CD14-positive monocyte (primary cell): ENCODE measurements around the gene ATG3. TPM values are rescaled to one million over a fixed set of nuclear protein-coding genes. Genes with fewer than 3 reads are reported as not detected.

ENCODE experiments used
- DNase-seq, 3 donors: peaks; one replicate each; pipeline ENCODE4 v3.0.0-alpha.2; 2011 to 2022
- H2AFZ ChIP-seq: 2 replicates; pipeline ENCODE4 v1.6.0; 2012; ENCODE audit warnings: mild to moderate bottlenecking, low read depth, low read length, inconsistent platforms; ENCODE audit not compliant: insufficient read depth, poor library complexity, severe bottlenecking
- H3K27ac ChIP-seq, 2 donors: 1 replicate in 1 of 2; 2 replicates in 1 of 2; pipeline ENCODE4 v1.5.1; 2012 to 2013; ENCODE audit warnings: low read length in 2 of 2, control low read depth in 1 of 2, inconsistent platforms in 1 of 2, low read depth in 1 of 2, mild to moderate bottlenecking in 1 of 2
- H3K27me3 ChIP-seq, 2 donors: one replicate each; pipeline versions ENCODE4 v1.6.0 to v1.6.1; 2011 to 2013; ENCODE audit warnings: low read length in 2 of 2; ENCODE audit not compliant: control insufficient read depth in 2 of 2, insufficient read depth in 2 of 2
- H3K36me3 ChIP-seq, 2 donors: replicated peaks in 1 of 2; 1 replicate in 1 of 2; 2 replicates in 1 of 2; pipeline versions ENCODE4 v1.5.1 to v1.6.1; 2012 to 2013; ENCODE audit warnings: low read length in 2 of 2, control low read depth in 1 of 2, inconsistent platforms in 1 of 2, mild to moderate bottlenecking in 1 of 2; ENCODE audit not compliant: insufficient read depth in 2 of 2, control insufficient read depth in 1 of 2
- H3K4me1 ChIP-seq, 2 donors: 1 replicate in 1 of 2; 2 replicates in 1 of 2; pipeline versions ENCODE4 v1.5.1 to v1.6.1; 2012 to 2013; ENCODE audit warnings: low read length in 2 of 2, control low read depth in 1 of 2, inconsistent platforms in 1 of 2, mild to moderate bottlenecking in 1 of 2, moderate library complexity in 1 of 2; ENCODE audit not compliant: insufficient read depth in 2 of 2, control insufficient read depth in 1 of 2
- H3K4me2 ChIP-seq: replicated peaks from 2 replicates; pipeline ENCODE3; 2012; ENCODE audit warnings: low read length, moderate library complexity, mild to moderate bottlenecking; ENCODE audit not compliant: poor library complexity, severe bottlenecking; ENCODE audit errors: extremely low read depth
- H3K4me3 ChIP-seq, 3 experiments: fragments of 200-600 bp in 1 of 3; sonication (generic) in 1 of 3; replicated peaks in 1 of 3; 1 replicate in 2 of 3; 2 replicates in 1 of 3; pipeline ENCODE4 v1.5.1; 2011 to 2013; ENCODE audit warnings: low read length in 3 of 3, mild to moderate bottlenecking in 3 of 3, control low read depth in 2 of 3, low read depth in 2 of 3, inconsistent platforms in 1 of 3, moderate library complexity in 1 of 3
- H3K79me2 ChIP-seq: 2 replicates; pipeline ENCODE4 v1.6.0; 2012; ENCODE audit warnings: mild to moderate bottlenecking, control low read depth, inconsistent platforms, low read length, moderate library complexity; ENCODE audit not compliant: insufficient read depth
- H3K9ac ChIP-seq: 2 replicates; pipeline ENCODE4 v1.6.0; 2017; ENCODE audit warnings: low read length, mild to moderate bottlenecking; ENCODE audit not compliant: insufficient read depth, poor library complexity, severe bottlenecking
- H3K9me3 ChIP-seq, 2 donors: replicated peaks in 1 of 2; 1 replicate in 1 of 2; 2 replicates in 1 of 2; pipeline versions ENCODE4 v1.5.1 to v1.6.1; 2012 to 2013; ENCODE audit warnings: low read length in 2 of 2, control low read depth in 1 of 2; ENCODE audit not compliant: control insufficient read depth in 1 of 2, insufficient read depth in 1 of 2
- H4K20me1 ChIP-seq: 2 replicates; pipeline ENCODE4 v1.6.0; 2012; ENCODE audit warnings: mild to moderate bottlenecking, low read length, control low read depth, moderate library complexity; ENCODE audit not compliant: insufficient read depth
- H3K27ac Mint-ChIP-seq, 7 donors: one replicate each; pipeline ENCODE4 v1.8.0; 2020; ENCODE audit warnings: mild to moderate bottlenecking in 7 of 7, mixed read lengths in 7 of 7, moderate library complexity in 6 of 7, inconsistent platforms in 2 of 7
- H3K27me3 Mint-ChIP-seq, 3 donors: one replicate each; pipeline ENCODE4 v1.8.0; 2021 to 2022; ENCODE audit warnings: low read depth in 3 of 3, mild to moderate bottlenecking in 3 of 3, mixed read lengths in 3 of 3, moderate library complexity in 3 of 3, inconsistent platforms in 1 of 3
- H3K36me3 Mint-ChIP-seq, 2 donors: one replicate each; pipeline ENCODE4 v1.8.0; 2020; ENCODE audit warnings: mixed read lengths in 2 of 2, inconsistent platforms in 1 of 2, mild to moderate bottlenecking in 1 of 2
- H3K4me1 Mint-ChIP-seq: one replicate; pipeline ENCODE4 v1.8.0; 2020; ENCODE audit warnings: mild to moderate bottlenecking, mixed read lengths
- H3K4me3 Mint-ChIP-seq, 2 donors: one replicate each; pipeline ENCODE4 v1.8.0; 2020; ENCODE audit warnings: mild to moderate bottlenecking in 2 of 2, mixed read lengths in 2 of 2, moderate library complexity in 1 of 2
- H3K9me3 Mint-ChIP-seq, 7 donors: one replicate each; pipeline ENCODE4 v1.8.0; 2020 to 2022; ENCODE audit warnings: mixed read lengths in 7 of 7, mild to moderate bottlenecking in 6 of 7, moderate library complexity in 6 of 7, inconsistent platforms in 2 of 7
- WGBS: methylation state at CpG from one replicate; pipeline ENCODE4 v1.1.5; 2013; ENCODE audit warnings: missing lambda C conversion rate; ENCODE audit not compliant: insufficient coverage; 5-methylcytosine and 5-hydroxymethylcytosine counted together
- intact Hi-C, 2 donors: fragments of 100-400 bp; cut with micrococcal nuclease; formaldehyde crosslinking; loops; one replicate each; pipeline versions ENCODE4 v1.15.0 to v1.15.1; 2023
- polyA plus RNA-seq, 3 donors: library from polyadenylated mRNA; depleted of rRNA in 1 of 3; unstranded in 2 of 3; stranded (reverse) in 1 of 3; fragments of 300-500 nt in 2 of 3; fragments of >200 nt in 1 of 3; fragmentation: Illumina TruSeq in 2 of 3; gene quantifications; 1 replicate in 2 of 3; 2 replicates in 1 of 3; pipeline ENCODE4 v1.2.3, GENCODE V29; 2012 to 2021
- TF ChIP-seq, protein P1 (sequence below): fragments of 200-600 bp; IDR thresholded peaks from one replicate; pipeline ENCODE4 v1.8.0; 2022; ENCODE audit warnings: antibody characterized with exemption, mild to moderate bottlenecking

Gene ATG3
- polyA plus RNA-seq, 3 donors, result 99.8 to 288 (median 226) TPM

- Histone ChIP-seq H3K9me3 (no peaks in the 10 kb centered on the region), H3K79me2 (no peaks in the 10 kb centered on the region), H3K36me3 (no peaks in the 10 kb centered on the region), H3K27me3 (peaks cover 0 to 3% of the 10 kb centered on the region in 2 donors), H3K4me1 (peaks cover 0 to 7% of the 10 kb centered on the region in 2 donors), H2AFZ (no peak overlapping the region), H4K20me1 (no peaks in the 10 kb centered on the region), H3K4me3 (no peak overlapping the region), H3K4me2 (no peak overlapping the region), H3K27ac (no peak overlapping the region), H3K9ac (no peak overlapping the region)
- no peak for DNase-seq
- peaks cover 9% of the 10 kb centered on the region for H3K4me1 Mint-ChIP-seq
- intact Hi-C loops, result no loop called here
- no peak overlapping the region for H3K4me3 Mint-ChIP-seq
- TF ChIP-seq, protein P1, sequence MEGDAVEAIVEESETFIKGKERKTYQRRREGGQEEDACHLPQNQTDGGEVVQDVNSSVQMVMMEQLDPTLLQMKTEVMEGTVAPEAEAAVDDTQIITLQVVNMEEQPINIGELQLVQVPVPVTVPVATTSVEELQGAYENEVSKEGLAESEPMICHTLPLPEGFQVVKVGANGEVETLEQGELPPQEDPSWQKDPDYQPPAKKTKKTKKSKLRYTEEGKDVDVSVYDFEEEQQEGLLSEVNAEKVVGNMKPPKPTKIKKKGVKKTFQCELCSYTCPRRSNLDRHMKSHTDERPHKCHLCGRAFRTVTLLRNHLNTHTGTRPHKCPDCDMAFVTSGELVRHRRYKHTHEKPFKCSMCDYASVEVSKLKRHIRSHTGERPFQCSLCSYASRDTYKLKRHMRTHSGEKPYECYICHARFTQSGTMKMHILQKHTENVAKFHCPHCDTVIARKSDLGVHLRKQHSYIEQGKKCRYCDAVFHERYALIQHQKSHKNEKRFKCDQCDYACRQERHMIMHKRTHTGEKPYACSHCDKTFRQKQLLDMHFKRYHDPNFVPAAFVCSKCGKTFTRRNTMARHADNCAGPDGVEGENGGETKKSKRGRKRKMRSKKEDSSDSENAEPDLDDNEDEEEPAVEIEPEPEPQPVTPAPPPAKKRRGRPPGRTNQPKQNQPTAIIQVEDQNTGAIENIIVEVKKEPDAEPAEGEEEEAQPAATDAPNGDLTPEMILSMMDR, result no peak
- no peaks in the 10 kb centered on the region for H3K36me3 Mint-ChIP-seq
- peaks cover 2 to 6% (median 2%) of the 10 kb centered on the region in 3 donors for H3K27me3 Mint-ChIP-seq
- H3K27ac Mint-ChIP-seq, result no peak overlapping the region
- H3K9me3 Mint-ChIP-seq, result no peaks in the 10 kb centered on the region
Observed at GRCh38 chr3:112607863-112608262, 46.1 kb upstream of the ATG3 start.

DNA sequence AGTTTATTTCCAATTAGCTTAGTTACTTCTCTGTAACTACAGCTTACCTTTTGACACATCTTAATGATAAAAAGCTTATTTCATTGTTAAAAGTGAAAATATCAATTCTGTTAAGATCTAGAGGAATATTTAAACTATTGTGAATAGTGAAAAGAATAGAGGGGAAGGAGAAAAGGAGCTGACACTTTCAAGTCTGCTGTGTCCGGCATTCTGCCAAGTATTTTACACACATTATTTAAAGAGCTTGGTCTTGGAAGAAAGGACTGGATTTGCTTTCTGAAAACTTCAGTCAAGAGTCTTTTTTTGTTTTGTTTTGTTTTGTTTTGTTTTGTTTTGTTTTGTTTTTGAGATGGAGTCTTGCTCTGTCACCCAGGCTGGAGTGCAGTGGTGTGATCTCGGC, 44.3 kb upstream of the ATG3 start:
- WGBS, result no CpG with 5 or more reads among the region's 2 CpGs
- Histone ChIP-seq H3K36me3 (no peaks in the 10 kb centered on the region), H3K79me2 (no peaks in the 10 kb centered on the region), H4K20me1 (no peaks in the 10 kb centered on the region), H3K9ac (no peak overlapping the region), H3K4me1 (no peaks in the 10 kb centered on the region), H3K4me2 (no peak overlapping the region), H3K27ac (no peak overlapping the region), H3K27me3 (peaks cover 0 to 3% of the 10 kb centered on the region in 2 donors), H3K4me3 (no peak overlapping the region), H3K9me3 (no peaks in the 10 kb centered on the region), H2AFZ (no peak overlapping the region)
- no peak overlapping the region for H3K27ac Mint-ChIP-seq
- H3K4me3 Mint-ChIP-seq, result no peak overlapping the region
- peaks cover 2 to 6% (median 5%) of the 10 kb centered on the region in 3 donors for H3K27me3 Mint-ChIP-seq
- TF ChIP-seq, protein P1, result no peak
- intact Hi-C loops, result no loop called here
- peaks cover 0 to 2% (median 0%) of the 10 kb centered on the region in 7 donors for H3K9me3 Mint-ChIP-seq
- peaks cover 3% of the 10 kb centered on the region for H3K4me1 Mint-ChIP-seq
- no peaks in the 10 kb centered on the region for H3K36me3 Mint-ChIP-seq
- DNase-seq, result no peak
